RWPE1 (cell line): Measurements from ENCODE around the gene ZYG11B.
A peak's percentile ranks its signal among the peaks of the same experiment; 100 is the strongest.
"Not testable (repeated sequence)": the region's sequence is repeated elsewhere in the genome, so short reads cannot be mapped to it uniquely, and the experiment has no call there.

Source experiments
- CTCF ChIA-PET: fragments of 350-600 bp; sonication (Branson Sonifier 250); formaldehyde crosslinking; extraction: SDS; loops from one replicate; lab custom pipeline; 2021; lab: Yijun Ruan, JAX
- POLR2A ChIA-PET: fragments of 400-600 bp; formaldehyde crosslinking; extraction: SDS; loops from one replicate; lab custom pipeline; 2020; ENCODE audit warnings: antibody characterized with exemption; ENCODE audit not compliant: low non-redundant PET; lab: Yijun Ruan, JAX
- DNase-seq: peaks from one replicate; pipeline ENCODE4 v3.0.0; 2012; ENCODE audit warnings: low spot score
- H3K27ac ChIP-seq: fragments of 450-650 bp; 2 replicates; pipeline ENCODE4 v1.5.1; 2017
- CTCF ChIP-seq: fragments of 450-650 bp; conservative IDR thresholded peaks from 2 replicates; pipeline ENCODE4 v1.5.1; 2017; ENCODE audit warnings: low read depth, mild to moderate bottlenecking

Gene ZYG11B

GRCh38 chr1:52855584-52855983, 129.3 kb downstream of the ZYG11B start:
- POLR2A ChIA-PET: no interaction called here
- CTCF ChIA-PET: interaction anchor here (0.6 kb wide), 1 partner anchor 1259 kb away, joined by 3 read pairs; no protein-coding TSS in a partner anchor
- TF ChIP-seq CTCF: no peak
- H3K27ac ChIP-seq: no peak overlapping the region
- no peak for DNase-seq

GRCh38 chr1:52856026-52856425, 129.8 kb downstream of the ZYG11B start:
- no peak overlapping the region for H3K27ac ChIP-seq
- ChIA-PET POLR2A (no interaction called here), CTCF (interaction anchor here (0.6 kb wide), 1 partner anchor 1259 kb away, joined by 3 read pairs; no protein-coding TSS in a partner anchor)
- DNase-seq: peak; percentile 49
- no peak for TF ChIP-seq CTCF

- ChIA-PET POLR2A (no interaction called here), CTCF (no interaction called here)
- no peak for TF ChIP-seq CTCF
- no peak for DNase-seq
- no peak overlapping the region for H3K27ac ChIP-seq
Observed at GRCh38 chr1:52857443-52857842, 131.2 kb downstream of the ZYG11B start.

- POLR2A ChIA-PET: no interaction called here
- CTCF ChIA-PET: interaction anchor here (0.6 kb wide), 1 partner anchor 20 kb away, joined by 3 read pairs; no protein-coding TSS in a partner anchor
- no peak for TF ChIP-seq CTCF
- H3K27ac ChIP-seq: no peak overlapping the region
- DNase-seq: no peak
Observed at GRCh38 chr1:52862666-52863458, 136.6 kb downstream of the ZYG11B start.

GRCh38 chr1:52867087-52867863, 141.0 kb downstream of the ZYG11B start:
- TF ChIP-seq CTCF: no peak
- no peak for DNase-seq
- POLR2A ChIA-PET: interaction anchor here (0.6 to 0.7 kb wide), 2 partner anchors 25 to 50 kb away, joined by 4 to 6 read pairs; partner anchors contain the start of gene ZYG11A
- CTCF ChIA-PET: no interaction called here
- H3K27ac ChIP-seq: no peak overlapping the region

GRCh38 chr1:52869727-52870126, 143.5 kb downstream of the ZYG11B start:
- POLR2A ChIA-PET: interaction anchor here (0.6 kb wide), 1 partner anchor 27 kb away, joined by 5 read pairs; the partner anchor contains the start of gene ZYG11A
- CTCF ChIA-PET, DNase-seq, H3K27ac ChIP-seq: not testable (repeated sequence)
